CD4-positive, alpha-beta T cell treated with Interleukin-15 for 4 hours (primary cell): ENCODE results near the gene ERBB4.
"Not testable (repeated sequence)": the region's sequence is repeated elsewhere in the genome, so short reads cannot be mapped to it uniquely, and the experiment has no call there.

Experiments used
- DNase-seq: peaks from one replicate; pipeline ENCODE4 v3.0.0-alpha.2; 2020; ENCODE audit warnings: low spot score

ERBB4 gene

DNA sequence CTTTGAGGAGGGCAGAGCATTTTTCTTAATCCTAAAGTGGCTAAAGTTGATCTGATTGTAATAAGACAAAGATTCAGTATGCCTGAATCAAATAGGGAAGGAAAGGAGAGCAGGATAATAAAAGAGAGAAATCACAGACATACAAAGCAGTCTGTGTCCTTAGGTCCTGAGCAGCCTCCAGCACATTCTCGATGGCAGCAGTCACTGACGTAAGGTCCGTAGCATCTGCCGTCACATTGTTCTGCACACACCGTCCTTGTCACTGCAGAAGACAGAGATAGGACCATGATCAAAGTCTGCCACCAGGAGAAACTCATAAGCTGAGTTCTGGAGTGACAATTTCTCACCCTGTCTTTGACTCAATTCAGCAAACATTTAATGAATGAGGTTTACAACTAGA, 813.7 kb downstream of the ERBB4 start:
- DNase-seq, result no peak

- DNase-seq, result no peak
These were observed 815.2 kb downstream of the ERBB4 start for GRCh38 chr2:211723398-211723797.

- DNase-seq, result no peak
These were observed 815.7 kb downstream of the ERBB4 start for GRCh38 chr2:211722928-211723327.

DNA sequence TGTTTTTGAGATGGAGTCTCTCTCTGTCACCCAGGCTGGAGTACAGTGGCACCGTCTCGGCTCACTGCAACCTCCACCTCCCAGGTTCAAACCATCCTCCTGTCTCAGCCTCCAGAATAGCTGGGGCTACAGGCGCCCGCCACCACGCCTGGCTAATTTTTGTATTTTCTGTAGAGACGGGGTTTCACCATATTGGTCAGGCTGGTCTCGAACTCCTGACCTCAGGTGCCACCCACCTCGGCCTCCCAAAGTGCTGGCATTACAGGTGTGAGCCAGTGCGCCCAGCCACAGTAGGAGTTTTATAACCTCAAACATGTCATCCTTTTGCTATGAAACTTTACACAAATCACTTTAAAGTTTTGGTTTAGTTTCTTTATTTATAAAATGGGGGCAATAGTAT, 816.7 kb downstream of the ERBB4 start:
- not testable (repeated sequence) for DNase-seq

- no peak for DNase-seq
These were observed 829.2 kb downstream of the ERBB4 start for GRCh38 chr2:211709389-211709788.

GRCh38 chr2:211692689-211693088, 845.9 kb downstream of the ERBB4 start:
- DNase-seq, result no peak

- DNase-seq, result no peak
These were observed 847.9 kb downstream of the ERBB4 start for GRCh38 chr2:211690736-211691135.

DNA sequence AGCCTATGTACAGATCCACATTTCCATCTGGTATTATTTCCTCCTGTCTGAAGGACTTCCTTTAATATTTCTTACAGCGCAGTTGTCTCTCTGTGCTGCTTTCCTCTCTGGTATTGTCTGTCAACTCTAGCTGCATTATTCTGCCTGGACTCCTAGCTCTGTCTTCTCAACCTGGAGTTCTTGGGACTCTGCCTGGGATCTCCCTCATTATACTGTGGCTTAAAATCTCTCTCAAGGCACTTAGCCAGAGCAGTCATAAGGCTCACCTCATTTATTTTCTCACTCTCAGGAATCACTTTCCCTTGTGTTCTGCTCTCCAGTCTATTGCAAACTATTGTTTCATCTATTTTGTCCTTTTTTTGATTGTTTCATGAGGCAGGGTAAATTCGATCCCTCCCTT, 850.4 kb downstream of the ERBB4 start:
- DNase-seq, result no peak

DNA sequence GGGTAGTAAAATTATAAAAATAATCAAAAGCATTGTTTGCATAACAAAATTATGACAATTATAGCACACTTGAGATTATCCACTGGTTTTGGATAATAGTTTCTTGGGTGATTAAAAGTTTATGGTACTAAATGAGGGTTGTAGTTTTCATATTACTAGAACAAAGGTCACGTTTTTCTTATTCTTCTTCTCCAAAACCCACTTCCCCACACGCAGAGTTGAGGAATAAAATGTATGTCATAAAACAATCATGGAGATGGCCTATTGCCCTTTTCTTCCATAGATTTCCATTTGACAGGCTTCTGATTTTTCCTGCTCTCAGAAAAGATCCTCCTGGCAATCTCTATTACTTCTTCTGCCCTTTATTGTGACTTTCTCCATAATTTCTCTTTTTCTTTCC, 863.9 kb downstream of the ERBB4 start:
- no peak for DNase-seq

DNA sequence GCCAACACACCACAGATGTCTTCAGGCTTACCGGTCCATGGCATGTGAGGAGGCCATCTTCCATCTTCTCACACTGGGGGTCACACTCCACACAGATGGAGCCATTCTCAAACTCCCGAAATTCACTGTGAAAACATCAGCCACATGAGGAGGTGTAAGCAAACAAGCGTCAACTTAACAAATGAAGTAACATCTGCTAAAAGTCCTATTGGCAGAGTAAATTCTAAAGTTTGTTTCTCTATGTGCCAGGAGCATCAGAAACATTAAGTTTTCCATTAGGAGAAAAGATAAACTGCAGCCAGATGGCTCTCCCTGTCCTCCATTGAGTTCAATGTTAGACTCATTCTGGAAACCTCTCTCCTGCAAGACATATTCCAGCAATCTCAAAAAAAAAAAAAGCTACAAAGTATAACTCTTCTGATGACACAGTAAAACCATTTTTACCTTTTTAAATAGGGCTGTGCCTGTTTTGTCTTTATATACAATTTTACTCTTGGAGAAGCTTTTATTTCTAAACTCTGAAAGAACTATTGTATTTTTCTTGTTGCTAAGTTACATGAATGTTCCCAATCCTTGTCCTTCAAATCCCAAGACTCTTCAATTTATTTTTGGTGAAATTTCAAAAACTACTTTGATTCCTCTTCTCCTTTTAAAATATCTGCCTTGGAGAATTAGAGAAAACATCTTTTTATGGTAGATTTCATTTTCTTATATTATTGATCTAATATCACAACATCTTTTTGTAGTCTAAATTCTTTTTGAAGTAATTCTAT, 865.3 kb downstream of the ERBB4 start:
- DNase-seq, result no peak

DNA sequence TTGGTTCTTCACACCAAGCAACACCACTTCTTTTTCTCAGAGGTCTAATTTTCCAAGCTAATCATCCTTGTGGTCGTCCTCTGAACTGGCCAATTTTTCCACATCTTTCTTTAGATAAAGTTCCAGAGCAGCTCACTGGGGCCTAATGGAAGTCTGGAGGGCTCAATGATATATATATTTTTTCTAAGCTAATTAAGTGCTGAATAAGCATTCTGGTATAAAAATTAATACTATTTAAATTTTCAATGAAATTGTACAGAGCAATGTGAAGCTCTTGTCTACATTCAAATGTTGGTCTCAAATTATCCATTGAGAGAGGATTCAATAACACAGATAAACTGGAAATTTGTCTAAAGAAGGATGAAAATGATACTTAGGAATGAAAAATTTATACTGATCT, 866.6 kb downstream of the ERBB4 start:
- DNase-seq, result no peak

DNA sequence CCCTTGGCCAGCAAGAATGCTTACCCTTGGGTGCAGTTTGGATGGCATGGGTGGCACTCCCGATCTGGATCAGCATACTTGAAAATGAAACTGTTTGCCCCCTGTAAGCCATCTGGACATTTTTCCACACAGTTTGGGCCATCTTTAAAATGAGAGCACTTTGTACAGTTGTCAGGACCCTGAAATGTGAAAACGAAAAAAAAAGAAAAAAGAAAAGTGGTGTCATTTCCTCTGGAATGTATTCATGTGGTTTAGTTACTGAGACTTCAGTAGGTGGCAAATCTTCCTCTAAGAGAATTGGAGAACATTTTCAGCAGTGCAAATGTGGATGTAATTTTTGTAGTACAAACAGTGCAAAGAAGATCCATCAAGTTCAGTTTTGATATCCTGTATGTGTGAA, 873.3 kb downstream of the ERBB4 start:
- no peak for DNase-seq

DNA sequence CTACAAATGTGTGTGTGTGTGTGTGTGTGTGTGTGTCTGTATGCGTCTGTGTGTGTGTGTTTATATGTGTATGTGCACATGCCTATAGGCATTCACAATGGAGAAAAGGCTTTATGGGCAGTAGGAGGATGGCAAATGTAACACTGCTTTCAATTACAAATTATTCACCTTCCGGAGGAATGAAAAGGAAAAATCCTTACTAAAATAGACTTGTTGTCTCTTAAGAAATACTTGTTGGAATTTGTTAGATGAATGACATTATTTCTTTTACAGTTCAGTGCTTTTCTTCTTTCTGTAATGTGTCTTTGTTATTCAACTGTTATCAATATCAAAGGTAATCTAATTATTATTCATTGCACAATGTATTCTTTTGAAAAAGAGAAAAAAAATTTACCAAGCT, 874.3 kb downstream of the ERBB4 start:
- DNase-seq, result no peak

- no peak for DNase-seq
These were observed 884.3 kb downstream of the ERBB4 start for GRCh38 chr2:211654211-211654780.

DNA sequence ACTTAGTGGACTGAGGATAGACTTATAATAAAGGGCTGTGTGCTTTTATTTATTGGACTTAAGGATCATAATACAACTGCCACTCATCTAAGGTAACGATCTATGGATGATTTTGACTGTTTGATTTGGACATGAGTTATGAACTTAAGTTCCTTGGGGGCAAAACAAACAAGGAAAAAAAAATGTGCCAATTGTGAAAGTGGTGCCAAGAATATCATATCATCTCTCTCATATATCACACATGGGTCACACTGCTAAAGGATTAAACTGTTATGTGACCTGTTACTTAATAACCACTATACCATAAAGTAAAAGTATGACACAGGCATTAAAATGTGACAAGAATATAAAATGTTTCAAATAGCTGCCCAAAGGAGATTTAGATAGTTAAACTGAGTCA, 886.3 kb downstream of the ERBB4 start:
- no peak for DNase-seq

DNA sequence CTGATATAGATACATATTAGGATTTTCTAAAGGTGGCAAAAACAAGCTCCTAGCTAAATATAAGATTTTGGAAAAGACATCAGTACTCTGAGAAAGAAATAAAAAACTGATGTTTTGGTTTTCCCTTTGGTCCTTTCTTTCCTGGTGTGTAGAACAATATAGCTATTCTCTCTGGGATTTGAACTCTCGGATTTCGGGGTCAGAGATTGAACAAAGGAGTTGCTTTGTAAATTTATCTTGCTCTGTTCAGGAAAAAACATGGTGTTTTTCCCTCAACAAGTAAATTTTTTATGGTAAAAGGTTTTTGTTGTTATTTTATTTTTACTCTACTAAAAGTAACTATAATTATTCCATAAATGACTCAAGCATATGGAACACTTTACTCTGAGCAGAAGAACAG, 889.3 kb downstream of the ERBB4 start:
- DNase-seq, result no peak

GRCh38 chr2:211631503-211631902, 907.1 kb downstream of the ERBB4 start:
- no peak for DNase-seq

DNA sequence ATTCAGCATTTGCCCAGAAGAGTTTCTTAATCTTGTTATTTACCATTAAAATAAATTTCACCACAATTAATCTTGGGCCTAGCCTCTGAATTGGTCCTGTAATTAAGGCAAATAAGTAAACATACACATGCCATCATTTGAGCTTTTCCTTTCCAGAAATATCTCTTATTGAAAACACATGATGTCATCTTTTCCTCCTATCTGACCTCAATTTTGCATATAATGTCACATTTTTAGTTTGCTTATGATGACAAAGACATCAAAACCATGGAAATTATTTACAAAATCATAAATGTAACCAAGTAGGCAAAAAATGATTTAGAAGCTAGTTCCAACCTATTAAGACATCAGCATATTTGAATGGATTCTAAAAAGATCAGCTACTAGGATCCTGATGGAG, 915.5 kb downstream of the ERBB4 start:
- DNase-seq, result no peak

DNA sequence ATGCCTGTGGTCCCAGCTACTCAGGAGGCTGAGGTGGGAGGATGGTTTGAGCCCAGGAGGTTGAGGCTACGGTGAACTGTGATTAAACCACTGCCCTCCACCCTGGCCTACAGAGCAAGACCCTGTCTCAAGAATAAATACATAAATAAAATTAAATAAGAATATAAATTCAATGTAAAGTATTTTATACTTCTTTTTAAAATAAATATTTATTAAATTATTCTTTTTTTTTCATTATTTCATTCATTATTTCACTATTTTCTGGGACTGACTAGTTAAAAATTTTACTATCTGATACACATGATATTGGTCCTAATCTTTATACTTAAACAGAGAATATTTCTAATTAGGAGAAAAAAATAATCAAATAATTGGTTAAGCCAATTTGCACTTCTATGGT, 917.6 kb downstream of the ERBB4 start:
- no peak for DNase-seq

- no peak for DNase-seq
These were observed 920.8 kb downstream of the ERBB4 start for GRCh38 chr2:211617803-211618202.

GRCh38 chr2:211611621-211612020, 927.0 kb downstream of the ERBB4 start:
- no peak for DNase-seq

DNA sequence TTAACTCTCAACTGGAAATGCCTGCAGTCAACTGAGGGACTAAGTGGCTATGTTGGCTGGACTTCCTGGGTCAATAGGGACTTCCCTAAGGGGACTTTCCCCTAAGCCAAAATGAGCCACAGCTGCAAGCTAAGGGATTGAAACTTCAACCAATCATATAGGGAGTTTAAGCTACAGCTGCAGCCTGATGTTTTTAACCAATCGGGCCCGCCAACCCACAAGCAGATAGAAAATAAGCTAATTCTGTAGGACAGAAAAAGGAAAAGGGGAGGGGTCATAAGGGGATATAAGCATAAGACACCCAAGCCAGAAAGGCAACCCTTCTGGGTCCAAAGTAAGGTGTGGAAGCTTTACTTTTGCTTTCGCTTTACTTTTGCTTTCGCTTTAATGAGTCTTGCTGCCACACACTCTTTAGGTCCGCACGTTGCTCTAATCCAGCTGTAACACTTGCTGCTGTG, 927.5 kb downstream of the ERBB4 start:
- DNase-seq, result peak; percentile 10

DNA sequence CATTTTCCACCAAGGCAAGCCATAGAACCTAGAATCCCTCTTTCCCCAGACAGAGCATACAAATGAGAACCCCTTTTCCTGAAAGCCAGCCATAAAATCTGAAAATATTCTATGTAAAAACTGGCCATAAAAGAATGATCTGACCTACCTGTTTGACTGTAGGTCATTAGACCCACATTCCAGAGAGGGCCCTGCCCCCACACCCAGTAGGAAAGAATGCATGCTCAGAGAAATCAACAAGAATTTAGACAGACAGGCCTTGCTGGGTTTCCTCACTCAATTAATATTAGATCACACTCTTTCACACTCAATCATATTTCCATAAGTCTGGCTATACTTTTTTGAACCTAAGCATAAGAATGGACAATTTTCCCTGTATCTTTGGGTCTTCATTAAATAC, 929.5 kb downstream of the ERBB4 start:
- DNase-seq, result no peak

DNA sequence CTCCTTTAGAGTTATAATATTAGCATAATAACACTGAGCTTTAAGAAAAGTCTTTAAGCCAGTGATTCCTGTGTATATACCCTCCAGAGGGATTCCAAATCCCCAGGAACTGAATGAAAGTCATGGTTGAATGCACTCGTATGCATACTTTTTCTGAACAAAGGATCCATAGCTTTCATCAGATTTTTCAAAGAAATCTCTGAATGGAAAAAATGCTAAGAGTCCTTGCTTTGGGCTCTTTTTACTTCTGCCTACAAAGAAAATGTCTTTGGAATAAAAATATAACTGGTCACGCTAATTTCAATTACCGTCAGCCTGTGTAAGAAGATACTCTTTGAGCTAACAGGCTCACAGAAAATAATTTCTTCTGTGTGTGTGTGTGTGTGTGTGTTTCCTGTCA, 939.5 kb downstream of the ERBB4 start:
- DNase-seq, result no peak
